ENCODE measurements around the gene RAB3C. TPM values are rescaled to one million over a fixed set of nuclear protein-coding genes. Genes with fewer than 3 reads are reported as not detected.

RAB3C gene
- total RNA-seq, 1 experiment from 2014 or later = 13.3 TPM

GRCh38 chr5:58887311-58887710 is 304.4 kb downstream of the RAB3C start:
- no peak for ATAC-seq
- no peak overlapping the region for H3K4me3 Mint-ChIP-seq
- H3K4me1 Mint-ChIP-seq = peaks cover 22% of the 10 kb centered on the region
- H3K36me3 Mint-ChIP-seq = no peaks in the 10 kb centered on the region
- TF ChIP-seq GABPB1 (CRISPR knock-in tag; IDR thresholded peaks at IDR 0.05) (no peak), CREM (CRISPR knock-in tag; IDR thresholded peaks at IDR 0.05) (no peak), ZNF138 (CRISPR knock-in tag; conservative IDR thresholded peaks at IDR 0.05) (no peak), CREB1 (CRISPR knock-in tag; IDR thresholded peaks at IDR 0.05) (no peak), MYBL2 (CRISPR knock-in tag; IDR thresholded peaks at IDR 0.05) (no peak), CTCF (IDR thresholded peaks at IDR 0.05) (no peak), RELA (CRISPR knock-in tag; IDR thresholded peaks at IDR 0.05; ENCODE audit: borderline replicate concordance) (no peak), NFYB (CRISPR knock-in tag; conservative IDR thresholded peaks at IDR 0.05; ENCODE audit: low read depth) (no peak), PRRX2 (CRISPR knock-in tag; IDR thresholded peaks at IDR 0.05) (no peak), NFATC4 (CRISPR knock-in tag; IDR thresholded peaks at IDR 0.05) (no peak), MXD4 (CRISPR knock-in tag; IDR thresholded peaks at IDR 0.05; ENCODE audit: borderline replicate concordance) (no peak), ATF3 (CRISPR knock-in tag; conservative IDR thresholded peaks at IDR 0.05) (no peak)
- DNase-seq (ENCODE audit: low spot score) = no peak
- CTCF ChIA-PET = interaction anchor here (0.6 to 2.3 kb wide), 26 partner anchors 8 to 417 kb away, joined by 3 to 16 read pairs (median 4); no protein-coding TSS in a partner anchor
- POLR2A ChIA-PET = no interaction called here
- H3K27me3 Mint-ChIP-seq (ENCODE audit: low read depth) = peaks cover 2% of the 10 kb centered on the region; the same call in 1 of the 2 replicates
- H3K27ac Mint-ChIP-seq = no peak overlapping the region
- peaks cover 13% of the 10 kb centered on the region for H3K9me3 Mint-ChIP-seq

- H3K27me3 Mint-ChIP-seq (ENCODE audit: low read depth) = peaks cover 2% of the 10 kb centered on the region; the same call in 1 of the 2 replicates
- no peak for ATAC-seq
- no peak overlapping the region for H3K27ac Mint-ChIP-seq
- peaks cover 22% of the 10 kb centered on the region for H3K4me1 Mint-ChIP-seq
- no peaks in the 10 kb centered on the region for H3K36me3 Mint-ChIP-seq
- peaks cover 12% of the 10 kb centered on the region for H3K9me3 Mint-ChIP-seq
- H3K4me3 Mint-ChIP-seq = no peak overlapping the region
- DNase-seq (ENCODE audit: low spot score) = no peak
- ChIA-PET POLR2A (no interaction called here), CTCF (interaction anchor here (1.5 to 2.3 kb wide), 7 partner anchors 11 to 286 kb away, joined by 4 to 16 read pairs (median 9); no protein-coding TSS in a partner anchor)
- TF ChIP-seq TEAD1 (CRISPR knock-in tag; IDR thresholded peaks at IDR 0.05) = no peak
- no peak for TF ChIP-seq GTF2I (CRISPR knock-in tag; conservative IDR thresholded peaks at IDR 0.05)
- TF ChIP-seq TP53 (CRISPR knock-in tag; IDR thresholded peaks at IDR 0.05) = no peak
- TF ChIP-seq AR (CRISPR knock-in tag; IDR thresholded peaks at IDR 0.05) = no peak
- TF ChIP-seq ZNF317 (CRISPR knock-in tag; IDR thresholded peaks at IDR 0.05; ENCODE audit: borderline replicate concordance, low read depth) = no peak
- no peak for TF ChIP-seq ZNF138 (CRISPR knock-in tag; conservative IDR thresholded peaks at IDR 0.05)
- TF ChIP-seq EMX1 (CRISPR knock-in tag; IDR thresholded peaks at IDR 0.05) = no peak
- no peak for TF ChIP-seq E2F4 (CRISPR knock-in tag; IDR thresholded peaks at IDR 0.05; ENCODE audit: borderline replicate concordance, low read depth)
- no peak for TF ChIP-seq GABPB1 (CRISPR knock-in tag; IDR thresholded peaks at IDR 0.05)
- no peak for TF ChIP-seq ZNF232 (CRISPR knock-in tag; IDR thresholded peaks at IDR 0.05)
- no peak for TF ChIP-seq MYBL2 (CRISPR knock-in tag; IDR thresholded peaks at IDR 0.05)
- no peak for TF ChIP-seq ATF1 (CRISPR knock-in tag; IDR thresholded peaks at IDR 0.05)
- no peak for TF ChIP-seq ELF4 (CRISPR knock-in tag; IDR thresholded peaks at IDR 0.05; ENCODE audit: low read depth)
- TF ChIP-seq OVOL2 (CRISPR knock-in tag; IDR thresholded peaks at IDR 0.05; ENCODE audit: borderline replicate concordance) = no peak
- TF ChIP-seq ZNF423 (CRISPR knock-in tag; IDR thresholded peaks at IDR 0.05) = no peak
- no peak for TF ChIP-seq JUN (CRISPR knock-in tag; IDR thresholded peaks at IDR 0.05)
These were observed 305.0 kb downstream of the RAB3C start for GRCh38 chr5:58887721-58888409.
